HG03342 (cell line): ENCODE results near the gene ASB18.

Experiments used
- ATAC-seq: cut with Tn5 transposase; IDR thresholded peaks from one replicate; pipeline ENCODE4 v1.9.1; 2021; ENCODE audit warnings: mild to moderate bottlenecking, moderate library complexity; ENCODE audit not compliant: unreplicated experiment

The ASB18 gene

GRCh38 chr2:236164925-236165841 is 99.0 kb downstream of the ASB18 start:
- ATAC-seq, result no peak

DNA sequence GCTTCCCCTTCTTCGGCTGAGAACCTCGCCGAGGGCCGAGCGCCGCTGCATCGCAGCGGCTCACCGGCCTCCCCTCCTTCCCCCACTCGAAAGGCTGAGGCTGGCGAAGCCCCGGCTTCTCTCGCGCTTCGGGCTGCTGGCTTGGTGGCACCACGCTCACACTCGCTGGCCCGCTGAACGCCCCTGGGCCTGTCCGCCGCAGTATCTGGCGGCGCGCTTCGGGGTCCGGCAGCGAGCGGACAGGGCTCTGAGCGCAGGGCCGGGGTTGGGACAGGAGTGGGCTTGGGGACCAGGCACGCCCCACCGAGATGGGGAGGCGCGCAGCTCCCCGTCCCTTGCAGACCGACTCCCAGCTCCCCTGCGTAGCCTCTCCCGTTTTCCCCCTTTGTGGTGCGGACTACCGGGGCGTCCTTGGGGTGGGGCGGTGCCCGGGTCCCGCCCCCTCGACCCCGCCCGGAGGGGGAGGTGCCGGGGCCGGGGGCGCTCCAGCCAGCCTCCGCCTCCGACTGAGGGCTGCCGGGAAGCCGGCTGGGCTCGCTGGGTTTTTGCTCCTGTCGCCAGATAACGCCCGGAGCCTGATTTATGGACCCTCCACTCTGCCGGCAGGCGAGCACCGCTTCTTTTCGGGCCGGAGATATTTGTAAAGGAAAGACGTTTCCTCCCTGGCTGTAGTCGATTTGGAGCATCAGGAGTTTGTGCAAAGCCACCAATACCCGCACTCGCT is 99.8 kb downstream of the ASB18 start:
- no peak for ATAC-seq

GRCh38 chr2:236163471-236164200 is 100.6 kb downstream of the ASB18 start:
- ATAC-seq, result no peak

- no peak for ATAC-seq
Observed at GRCh38 chr2:236162882-236163470, 101.2 kb downstream of the ASB18 start.

DNA sequence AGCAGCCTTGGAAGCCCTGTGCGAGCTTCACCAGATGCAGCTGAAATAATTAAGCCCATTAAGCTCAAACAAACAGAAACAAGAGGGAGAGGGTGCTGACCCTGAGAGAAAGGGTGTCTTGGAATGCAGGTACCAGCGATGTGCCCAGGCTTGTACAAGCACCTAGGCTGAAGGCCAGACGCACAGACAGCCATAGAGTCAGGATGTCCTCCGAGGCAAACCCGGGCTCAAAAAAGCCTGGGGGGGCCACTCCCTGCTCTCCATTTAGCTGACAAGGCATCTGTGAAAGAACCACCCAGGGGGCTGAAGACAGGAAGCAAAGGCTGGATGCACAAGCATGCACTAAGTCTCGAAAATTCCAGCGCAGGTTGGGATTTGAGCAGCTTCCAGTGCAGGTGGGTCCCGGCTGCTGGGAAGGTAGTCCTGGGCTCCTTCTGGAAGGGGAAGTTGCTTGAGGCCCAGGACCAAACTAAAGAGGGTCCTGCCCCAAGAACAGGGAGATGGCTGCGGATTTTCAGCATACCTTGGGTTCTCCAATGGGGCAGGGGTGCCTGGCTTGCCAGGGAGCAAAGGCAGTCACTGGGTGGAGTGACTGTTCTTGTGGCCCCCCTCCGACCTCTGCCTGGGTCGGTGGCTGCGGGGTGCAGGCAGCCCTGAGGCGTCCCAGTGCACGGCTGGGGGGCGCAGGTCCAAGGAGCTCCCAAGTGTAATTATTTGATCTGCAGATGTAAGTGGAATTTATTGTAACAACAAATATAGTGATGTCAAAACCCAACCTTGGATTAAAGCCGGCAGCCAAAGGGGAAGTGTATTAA is 102.0 kb downstream of the ASB18 start:
- no peak for ATAC-seq

- ATAC-seq, result no peak
Observed at GRCh38 chr2:236161531-236161930, 102.7 kb downstream of the ASB18 start.

GRCh38 chr2:236161082-236161462 is 103.1 kb downstream of the ASB18 start:
- no peak for ATAC-seq

DNA sequence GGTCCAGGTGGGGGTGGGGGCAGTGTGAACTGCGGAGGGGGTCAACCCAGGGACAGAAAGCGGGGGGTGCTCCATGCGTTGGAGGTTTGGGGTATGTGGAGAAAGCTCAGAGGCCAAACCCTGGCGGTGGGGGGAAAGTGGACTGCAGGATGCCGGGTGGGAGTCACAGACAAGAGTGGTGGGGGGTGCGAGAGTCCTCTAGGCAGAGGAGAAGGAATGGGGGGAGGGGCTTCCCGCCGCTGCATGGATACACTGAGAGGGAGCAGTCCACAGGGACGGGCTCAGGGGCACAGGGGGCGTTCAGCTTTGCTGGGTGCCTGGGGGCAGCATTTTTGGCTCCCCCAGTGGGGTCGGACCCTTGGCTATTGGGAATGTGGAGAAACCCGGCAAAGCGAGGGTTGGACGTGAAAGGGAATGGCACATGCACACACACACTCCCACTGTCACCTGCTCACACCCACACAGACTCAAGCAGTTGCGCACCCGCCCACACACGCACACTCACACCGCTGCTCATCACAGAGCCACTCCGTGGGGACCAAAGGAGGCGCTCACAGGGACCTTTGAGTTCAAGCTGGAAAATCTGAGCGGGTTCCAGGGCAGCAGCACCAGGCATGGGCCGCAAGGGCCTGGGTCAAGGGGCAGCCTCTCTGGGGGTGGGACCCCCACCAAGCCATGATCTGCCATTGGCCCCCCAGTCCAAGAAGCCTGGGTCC is 103.7 kb downstream of the ASB18 start:
- ATAC-seq, result no peak

DNA sequence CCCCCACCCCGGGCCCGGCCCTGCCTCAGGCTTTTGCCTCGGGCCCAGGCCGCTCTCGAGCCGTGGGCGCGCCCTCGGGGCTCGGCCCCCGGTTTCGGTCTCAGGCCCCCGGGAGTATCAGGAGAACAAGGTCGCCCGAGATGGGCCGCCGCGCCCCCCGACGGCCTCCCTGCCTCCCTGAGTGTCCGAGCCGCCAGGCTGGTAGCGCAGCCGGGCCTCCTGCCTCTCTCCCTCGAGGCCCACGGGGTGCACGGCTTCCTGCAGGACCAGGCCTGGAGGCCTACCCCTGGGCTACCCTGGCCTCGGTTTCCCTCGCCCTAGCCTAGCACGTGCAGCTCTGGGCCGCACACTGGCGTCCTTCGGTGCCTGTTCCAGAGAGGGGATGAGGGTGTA is 104.4 kb downstream of the ASB18 start:
- no peak for ATAC-seq

DNA sequence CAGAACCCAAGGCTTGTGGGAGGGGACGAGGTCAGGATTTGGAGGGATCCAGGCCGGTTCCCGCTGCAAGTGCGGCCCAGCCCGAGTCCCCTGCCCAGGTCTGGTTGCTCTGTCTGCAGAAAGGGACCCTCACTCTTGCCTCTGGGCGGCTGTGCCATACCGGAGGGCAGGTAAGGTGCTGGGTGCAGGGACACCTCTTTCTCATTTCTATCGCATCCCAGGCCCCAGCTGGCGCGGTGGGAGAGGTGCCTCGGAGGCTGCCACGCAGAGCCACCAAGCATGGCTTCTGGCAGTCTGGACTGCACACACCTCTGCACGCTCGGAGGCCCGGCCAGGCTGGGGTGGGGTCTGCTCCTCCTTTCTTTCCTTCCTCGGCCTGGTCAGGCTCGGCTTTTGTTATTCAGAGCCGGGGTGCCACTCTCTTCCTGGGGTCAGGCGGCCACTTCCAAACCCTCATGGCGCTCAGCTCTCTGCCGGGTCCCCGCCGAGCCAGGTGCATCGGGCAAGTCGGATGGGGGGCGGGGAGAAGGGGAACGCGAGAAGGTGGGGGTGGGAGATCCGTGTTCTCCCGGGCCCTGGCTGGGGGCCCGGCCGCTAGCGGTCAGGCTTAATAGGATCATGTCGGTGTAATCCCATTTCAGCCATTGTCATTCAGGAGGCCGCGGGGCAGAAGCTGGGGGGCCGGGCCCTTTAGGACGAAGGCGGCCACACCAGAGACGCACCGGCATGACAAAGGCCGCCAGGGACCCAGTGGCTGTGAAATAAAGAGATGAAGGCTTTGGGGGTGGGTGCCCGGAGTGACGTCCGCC is 105.0 kb downstream of the ASB18 start:
- ATAC-seq, result no peak

- ATAC-seq, result no peak
Observed at GRCh38 chr2:236157815-236158498, 106.2 kb downstream of the ASB18 start.

GRCh38 chr2:236157366-236157765 is 106.8 kb downstream of the ASB18 start:
- no peak for ATAC-seq

DNA sequence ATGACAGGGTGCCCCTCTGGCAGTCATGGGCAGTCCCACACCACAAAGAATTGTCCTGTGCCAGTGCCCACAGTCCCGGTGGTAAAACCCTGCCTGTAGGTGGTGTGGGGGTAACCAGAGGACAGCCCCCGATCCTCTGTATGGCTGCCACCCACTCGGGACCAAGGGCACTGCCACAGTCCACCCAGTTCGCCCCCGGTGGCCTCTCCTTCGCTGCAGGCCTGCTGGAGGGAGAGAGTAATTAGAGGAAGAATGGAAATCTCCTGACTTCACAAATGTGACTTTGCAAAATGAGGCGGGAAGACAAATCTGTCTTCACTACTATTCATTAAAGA is 107.4 kb downstream of the ASB18 start:
- ATAC-seq, result no peak

DNA sequence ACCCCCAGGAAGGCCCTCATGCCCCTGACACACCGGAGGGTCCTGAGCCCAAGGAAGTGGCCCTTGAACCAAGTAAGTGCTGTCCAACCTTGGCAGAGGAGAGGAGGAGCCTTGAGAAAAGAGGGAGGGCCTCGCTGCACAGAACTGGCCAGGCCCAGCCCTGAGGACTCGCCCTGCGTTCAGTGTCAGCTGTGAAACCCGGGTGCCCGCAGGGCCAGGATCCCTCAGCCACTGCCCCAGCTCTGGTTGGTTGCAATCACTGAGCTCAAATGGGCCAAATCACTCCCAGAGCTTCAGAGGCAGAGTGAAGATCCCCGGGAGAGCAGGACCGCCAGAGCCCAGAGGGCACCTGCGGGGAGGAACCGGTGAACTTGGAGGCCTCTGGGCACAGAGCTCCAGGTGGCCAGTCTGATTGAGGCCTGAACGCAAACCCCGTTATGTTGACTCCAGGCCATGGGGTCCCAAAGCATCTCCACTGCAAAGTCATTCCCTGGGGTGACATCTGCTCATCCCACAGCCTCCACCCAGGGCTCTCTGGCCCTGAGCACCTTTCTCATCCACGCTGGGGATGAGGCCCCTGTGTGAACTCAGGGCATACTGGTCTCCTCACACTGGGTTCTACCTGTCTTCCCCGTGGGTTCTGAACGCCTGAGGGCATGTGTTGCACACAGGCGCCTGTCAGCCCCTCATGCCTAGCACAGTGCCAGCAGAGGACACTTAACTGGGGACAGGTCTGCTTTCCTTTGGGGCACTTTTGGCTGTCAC is 107.9 kb downstream of the ASB18 start:
- ATAC-seq, result no peak

GRCh38 chr2:236155406-236155805 is 108.8 kb downstream of the ASB18 start:
- ATAC-seq, result no peak

GRCh38 chr2:236146436-236146835 is 117.8 kb downstream of the ASB18 start:
- no peak for ATAC-seq

- no peak for ATAC-seq
Observed at GRCh38 chr2:236143811-236144210, 120.4 kb downstream of the ASB18 start.
